GM06990 (cell line): ENCODE results near the gene S1PR1.
"Not testable (repeated sequence)": the region's sequence is repeated elsewhere in the genome, so short reads cannot be mapped to it uniquely, and the experiment has no call there.

ENCODE experiments used
- DNase-seq: peaks from one replicate; pipeline ENCODE4 v3.0.0-alpha.2; 2011; ENCODE audit not compliant: insufficient read length; ENCODE audit errors: extremely low read depth
- H3K27me3 ChIP-seq: replicated peaks from 2 replicates; pipeline ENCODE4 v1.6.0; 2011; ENCODE audit warnings: low read length; ENCODE audit not compliant: control insufficient read depth, insufficient read depth
- H3K36me3 ChIP-seq: 2 replicates; pipeline ENCODE4 v1.5.1; 2011; ENCODE audit warnings: low read length; ENCODE audit not compliant: control insufficient read depth, insufficient read depth
- H3K4me3 ChIP-seq: replicated peaks from 2 replicates; pipeline ENCODE4 v1.5.1; 2011; ENCODE audit warnings: low read depth, mild to moderate bottlenecking, control low read depth, low read length
- CTCF ChIP-seq: IDR thresholded peaks from 2 replicates; pipeline ENCODE4 v1.5.1; 2011; ENCODE audit warnings: low read length, control low read depth, mild to moderate bottlenecking, inconsistent platforms; ENCODE audit not compliant: insufficient read depth, poor library complexity, severe bottlenecking

Gene S1PR1

GRCh38 chr1:101215363-101216011 lies 21.3 kb upstream of the S1PR1 start:
- H3K4me3 ChIP-seq, result no peak overlapping the region
- TF ChIP-seq CTCF, result no peak
- no peak for DNase-seq

GRCh38 chr1:101216623-101217022 lies 20.2 kb upstream of the S1PR1 start:
- no peak for DNase-seq

More at GRCh38 chr1:101215363-101216011, 21.3 kb upstream of the S1PR1 start:
- Histone ChIP-seq H3K27me3 (no peaks in the 10 kb centered on the region), H3K36me3 (no peaks in the 10 kb centered on the region)

GRCh38 chr1:101217148-101217547 lies 19.7 kb upstream of the S1PR1 start:
- DNase-seq, result no peak
- TF ChIP-seq CTCF, result no peak
- no peaks in the 10 kb centered on the region for H3K36me3 ChIP-seq
- H3K27me3 ChIP-seq, result no peaks in the 10 kb centered on the region
- H3K4me3 ChIP-seq, result no peak overlapping the region

More at GRCh38 chr1:101216623-101217022, 20.2 kb upstream of the S1PR1 start:
- Histone ChIP-seq H3K36me3 (no peaks in the 10 kb centered on the region), H3K27me3 (no peaks in the 10 kb centered on the region), H3K4me3 (no peak overlapping the region)
- TF ChIP-seq CTCF, result no peak

DNA sequence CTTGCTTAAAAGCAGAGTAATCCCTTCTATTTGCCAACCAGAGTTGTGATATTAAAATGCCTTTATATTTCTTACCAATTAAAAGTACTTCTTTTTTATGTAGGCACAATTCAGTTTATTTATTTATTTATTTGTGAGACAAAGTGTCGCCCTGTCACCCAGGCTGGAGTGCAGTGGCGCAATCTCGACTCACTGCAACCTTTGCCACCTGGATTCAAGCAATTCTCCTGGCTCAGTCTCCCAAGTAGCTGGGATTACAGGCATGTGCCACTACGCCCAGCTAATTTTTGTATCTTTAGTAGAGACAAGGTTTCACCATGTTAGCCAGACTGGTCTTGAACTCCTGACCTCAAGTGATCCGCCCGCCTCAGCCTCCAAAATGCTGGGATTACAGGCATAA lies 17.9 kb upstream of the S1PR1 start:
- H3K27me3 ChIP-seq, H3K4me3 ChIP-seq, H3K36me3 ChIP-seq, DNase-seq: not testable (repeated sequence)

DNA sequence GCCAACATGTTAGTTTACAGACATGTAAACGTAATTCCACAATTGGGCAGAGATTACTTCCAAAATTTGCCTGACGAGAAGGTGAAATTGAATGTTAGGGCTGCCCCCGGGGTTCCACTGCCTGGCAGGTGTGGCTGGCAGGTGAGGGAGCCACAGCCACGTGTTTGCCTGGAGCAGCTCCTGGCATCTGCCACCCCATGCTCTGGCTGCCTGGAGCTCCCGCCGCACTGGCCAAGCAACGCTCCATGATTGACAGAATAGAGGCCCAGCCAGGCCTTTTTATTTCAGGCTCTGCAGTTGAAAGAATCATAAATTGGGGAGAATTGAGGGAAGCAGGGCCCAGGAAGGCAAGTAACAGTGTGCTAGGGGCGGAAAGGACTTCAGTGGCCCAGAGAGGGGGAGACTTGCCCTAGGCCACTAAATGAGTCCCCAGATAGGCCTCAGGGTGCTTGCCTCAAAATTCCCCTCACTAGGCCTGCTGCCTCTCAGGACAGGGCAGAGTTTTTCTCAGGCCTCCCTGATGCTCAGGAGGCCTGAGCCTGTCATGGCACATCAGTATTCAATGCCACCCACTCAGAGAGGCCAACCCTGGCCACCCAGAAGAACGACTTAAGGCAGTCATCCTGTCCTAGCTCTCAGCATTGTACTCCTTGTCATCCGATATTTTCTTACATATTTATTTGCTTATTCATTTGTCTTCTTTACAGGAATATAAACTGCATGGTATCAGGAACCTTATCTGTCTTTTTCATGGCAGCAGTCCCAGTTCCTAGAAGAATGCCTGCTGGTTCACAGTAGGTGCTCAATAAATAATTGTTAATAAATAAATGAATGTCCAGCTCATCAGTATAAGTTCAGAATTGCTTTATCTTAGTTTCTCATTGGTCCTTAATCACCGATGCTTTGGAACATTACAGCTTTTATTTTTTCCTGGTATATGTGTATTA lies 16.6 kb upstream of the S1PR1 start:
- Histone ChIP-seq H3K36me3 (no peaks in the 10 kb centered on the region), H3K27me3 (no peaks in the 10 kb centered on the region), H3K4me3 (no peak overlapping the region)
- no peak for DNase-seq
- no peak for TF ChIP-seq CTCF

DNA sequence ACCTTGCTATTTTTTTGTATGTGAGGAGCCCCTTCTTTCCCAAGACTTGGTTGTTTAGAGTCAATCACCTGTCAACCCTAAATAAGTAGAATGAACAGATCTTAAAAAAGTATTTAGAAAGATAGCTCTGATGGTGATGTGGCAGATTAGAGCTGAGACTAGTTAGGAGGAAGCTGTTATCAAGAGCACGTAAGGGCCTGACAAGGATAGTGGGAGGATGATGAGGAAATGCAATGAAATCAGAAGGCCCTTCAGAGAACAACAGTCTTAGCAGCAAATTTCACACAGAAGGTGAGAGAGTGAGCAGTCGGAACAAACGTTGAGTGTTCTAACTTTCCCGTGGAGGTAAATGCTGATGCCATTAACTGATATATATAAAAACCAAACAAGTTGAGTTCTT lies 15.9 kb upstream of the S1PR1 start:
- Histone ChIP-seq H3K27me3 (no peaks in the 10 kb centered on the region), H3K4me3 (no peak overlapping the region), H3K36me3 (no peaks in the 10 kb centered on the region)
- TF ChIP-seq CTCF, result no peak
- no peak for DNase-seq
